ENCODE data around the gene PTCRA.
"Not testable (repeated sequence)": the region's sequence is repeated elsewhere in the genome, so short reads cannot be mapped to it uniquely, and the experiment has no call there.

The PTCRA gene

GRCh38 chr6:42915732-42916131 lies at the start of gene PTCRA:
TSS of gene PTCRA (plus strand) at chr6:42916053. CDS start at chr6:42916070, 17 bp downstream.
- DNase-seq = no peak

- no peak for DNase-seq
Observed at GRCh38 chr6:42870145-42870936, 45.5 kb upstream of the PTCRA start.

- no peak for DNase-seq
Observed at GRCh38 chr6:42871711-42872110, 44.1 kb upstream of the PTCRA start.

DNA sequence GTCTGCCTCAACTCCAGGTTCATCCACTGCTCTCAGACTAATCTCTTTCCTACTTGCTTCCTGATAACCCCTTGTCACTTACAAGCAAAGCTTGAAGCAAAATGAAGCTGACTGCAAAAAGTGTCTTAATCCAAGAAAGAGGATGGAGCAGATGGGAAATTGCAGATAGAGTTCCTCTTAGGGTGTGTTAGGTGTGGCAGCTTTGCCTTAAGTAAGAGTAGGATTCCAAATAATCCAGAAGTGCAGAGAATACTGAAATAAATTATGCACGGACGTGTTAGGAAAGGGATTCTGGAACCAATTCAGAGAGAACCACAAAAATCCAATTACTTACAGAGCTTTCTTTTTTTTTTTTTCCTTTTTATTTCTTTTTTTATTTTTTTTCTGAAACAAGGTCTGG lies 42.5 kb upstream of the PTCRA start:
- no peak for DNase-seq

GRCh38 chr6:42877695-42878094 lies 38.2 kb upstream of the PTCRA start:
- no peak for DNase-seq

DNA sequence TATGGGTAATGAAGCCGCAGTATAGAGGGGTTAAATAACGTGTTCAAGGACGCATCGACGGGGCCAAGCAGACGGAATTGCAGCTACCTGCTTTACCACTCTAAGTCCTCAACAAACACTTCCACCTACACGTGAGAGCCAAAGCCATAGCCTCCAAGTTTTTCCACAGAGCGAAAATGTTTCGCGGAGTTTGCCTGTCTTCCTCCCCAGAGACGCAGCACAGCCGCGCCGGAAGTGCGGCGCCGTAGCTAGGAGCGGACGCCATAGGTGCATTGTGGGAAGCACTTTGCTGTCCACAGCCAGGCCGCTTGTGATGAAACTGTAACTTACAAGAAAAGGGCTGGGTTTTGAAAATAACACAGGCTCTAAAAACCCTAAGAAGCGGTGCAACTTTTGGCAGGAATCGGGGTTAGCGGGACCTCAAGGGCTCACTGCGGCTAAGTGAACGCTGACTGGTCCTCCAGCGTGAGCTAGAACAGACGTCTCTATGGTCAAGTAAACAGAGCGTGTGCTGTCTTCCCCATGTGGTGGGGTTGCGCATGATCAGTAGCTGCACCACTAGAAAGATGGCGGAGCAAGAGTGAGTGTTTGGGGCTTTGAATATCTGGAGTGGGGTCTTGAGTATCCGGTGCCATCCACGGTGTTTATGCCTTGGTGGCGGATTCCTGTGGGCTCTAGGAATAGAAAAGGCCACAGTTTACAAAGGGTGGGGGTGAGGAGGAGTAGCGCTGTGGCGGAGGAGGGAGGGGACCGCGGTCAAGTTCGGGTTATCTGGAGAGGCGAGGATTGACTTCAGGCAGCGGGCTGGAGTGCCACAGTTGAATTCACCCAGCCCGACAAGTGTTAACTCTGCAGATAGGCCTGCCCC lies 36.2 kb upstream of the PTCRA start, which contains the start of gene RPL7L1:
TSS of gene RPL7L1 (plus strand) at position 245 of the 868 bp plus-strand sequence. CDS start at position 540, 295 bp downstream.
- DNase-seq = peak; percentile 91

- DNase-seq = not testable (repeated sequence)
Observed at GRCh38 chr6:42880240-42880817, 35.5 kb upstream of the PTCRA start.

GRCh38 chr6:42880871-42881270 lies 35.0 kb upstream of the PTCRA start:
- peak; percentile 18 for DNase-seq

DNA sequence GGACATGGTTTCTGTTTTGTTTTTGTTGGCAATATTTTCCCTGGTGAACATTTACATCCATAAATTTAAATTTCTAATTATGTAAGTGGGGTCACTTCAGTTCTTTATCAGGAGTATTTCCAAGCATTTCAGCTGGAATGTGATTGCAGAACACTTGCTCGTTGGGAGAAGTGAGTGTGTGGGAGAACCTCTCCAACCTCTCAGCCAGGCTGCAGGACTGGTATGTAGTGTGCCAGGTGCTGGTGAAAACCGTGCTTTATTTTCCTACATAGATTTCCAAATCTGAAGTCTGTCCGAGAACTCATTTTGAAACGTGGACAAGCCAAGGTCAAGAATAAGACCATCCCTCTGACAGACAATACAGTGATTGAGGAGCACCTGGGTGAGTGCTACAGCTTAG lies 30.2 kb upstream of the PTCRA start:
- DNase-seq = no peak

DNA sequence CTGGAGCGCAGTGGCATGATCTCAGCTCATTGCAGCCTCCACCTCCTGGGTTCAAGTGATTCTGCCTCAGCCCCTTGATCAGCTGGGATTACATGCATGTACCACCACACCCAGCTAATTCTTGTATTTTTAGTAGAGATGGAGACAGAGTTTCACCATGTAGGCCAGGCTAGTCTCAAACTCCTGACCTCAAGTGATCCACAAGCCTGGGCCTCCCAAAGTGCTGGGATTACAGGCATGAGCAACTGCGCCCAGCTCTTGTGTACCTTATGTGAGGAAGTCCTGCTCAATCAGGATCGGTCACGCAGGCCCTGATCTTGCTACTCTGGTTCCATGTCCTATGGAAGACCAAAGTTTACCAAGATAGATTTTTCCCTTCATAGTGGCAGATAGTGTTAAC lies 27.7 kb upstream of the PTCRA start:
- DNase-seq = not testable (repeated sequence)

- peak; percentile 26 for DNase-seq
Observed at GRCh38 chr6:42889815-42890214, 26.0 kb upstream of the PTCRA start.

- peak; percentile 96 for DNase-seq
Observed at GRCh38 chr6:42890311-42891198, 25.3 kb upstream of the PTCRA start.

DNA sequence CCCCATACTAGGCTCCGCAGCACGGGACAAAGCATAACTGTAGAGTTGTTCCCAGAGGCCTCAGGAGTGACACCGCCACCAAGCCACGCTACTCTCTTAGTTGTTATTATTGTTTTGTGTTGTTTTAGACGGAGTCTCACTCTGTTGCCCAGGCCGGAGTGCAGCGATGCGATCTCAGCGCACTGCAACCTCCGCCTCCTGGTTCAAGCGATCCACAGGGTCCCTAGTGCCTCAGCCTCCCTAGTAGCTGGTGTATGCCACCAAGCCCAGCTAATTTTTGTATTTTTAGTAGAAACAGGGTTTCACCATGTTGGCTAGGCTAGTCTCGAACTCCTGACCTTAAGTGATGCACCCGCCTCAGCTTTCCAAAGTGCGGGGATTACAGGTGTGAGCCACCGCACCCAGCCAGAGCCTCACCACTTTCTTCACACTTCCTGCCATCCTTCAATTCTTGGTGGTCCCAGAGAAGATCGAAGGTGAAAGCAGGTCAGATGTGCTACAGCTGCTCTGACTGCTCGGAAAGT lies 24.6 kb upstream of the PTCRA start:
- no peak for DNase-seq

GRCh38 chr6:42894041-42894828 lies 21.6 kb upstream of the PTCRA start:
- not testable (repeated sequence) for DNase-seq

DNA sequence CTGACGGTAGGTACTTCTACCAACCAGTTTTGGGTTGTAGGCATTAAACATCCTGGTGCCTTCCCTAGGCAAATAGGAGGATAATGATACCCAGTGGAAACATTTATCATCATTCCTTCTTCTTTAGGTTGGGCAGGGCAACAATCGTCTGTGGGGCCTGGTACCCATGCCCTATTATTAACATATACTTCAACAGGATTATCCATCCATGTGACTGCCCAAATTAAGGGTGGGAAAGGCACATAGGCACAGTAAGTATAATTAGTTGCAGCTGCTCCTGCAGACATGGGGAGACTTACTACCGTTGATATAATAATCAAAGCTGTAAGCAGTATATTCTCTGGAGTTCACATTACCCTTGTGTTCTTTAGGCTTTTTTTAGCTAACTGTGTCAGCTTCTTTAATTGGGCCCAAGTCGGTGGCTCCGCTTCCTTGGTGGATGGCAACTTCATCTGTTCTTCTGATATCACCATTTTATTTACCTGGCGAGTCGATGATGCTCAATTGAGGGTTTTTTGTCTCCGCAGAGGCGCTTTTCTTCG lies 19.6 kb upstream of the PTCRA start:
- DNase-seq = no peak

GRCh38 chr6:42898891-42899361 lies 16.9 kb upstream of the PTCRA start:
- peak; percentile 73 for DNase-seq

DNA sequence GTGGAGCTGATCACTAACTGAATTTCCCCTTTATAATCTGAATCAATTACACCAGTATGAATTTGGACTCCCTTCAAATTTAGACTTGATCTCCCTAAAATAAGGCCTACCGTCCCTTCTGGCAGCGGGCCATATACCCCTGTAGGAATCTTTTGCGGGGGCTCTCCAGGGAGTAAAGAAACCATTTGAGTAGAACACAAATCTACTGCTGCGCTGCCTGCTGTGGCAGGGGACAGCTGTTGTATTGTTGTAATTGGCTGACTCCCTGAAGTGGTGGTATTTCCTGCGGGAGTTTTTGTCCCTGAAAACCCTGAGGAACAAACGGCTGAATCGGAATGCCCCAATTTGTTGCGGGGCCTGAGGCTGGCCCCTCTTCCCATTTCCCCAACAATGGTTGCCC lies 16.0 kb upstream of the PTCRA start:
- no peak for DNase-seq

DNA sequence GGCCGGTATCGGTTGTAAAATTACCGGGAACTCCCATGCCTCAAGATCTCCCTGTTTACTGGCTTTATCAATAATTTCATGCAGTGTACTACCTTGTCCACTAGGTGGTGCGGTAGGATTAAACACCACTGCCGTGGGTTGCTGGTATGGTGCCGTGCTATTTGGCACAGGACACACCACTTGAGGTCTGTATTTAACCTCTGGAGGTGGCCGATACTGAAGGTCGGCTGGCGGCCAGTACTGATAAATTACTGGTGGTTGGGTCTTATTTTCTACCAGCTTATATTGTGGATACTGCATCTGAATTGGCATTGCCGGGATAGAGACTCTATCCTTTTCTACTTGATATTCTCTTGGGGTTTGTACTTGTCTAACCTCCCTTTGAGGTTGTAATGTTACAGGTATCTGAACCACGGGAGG lies 14.3 kb upstream of the PTCRA start:
- peak; percentile 86 for DNase-seq

GRCh38 chr6:42902429-42903263 lies 13.2 kb upstream of the PTCRA start:
- DNase-seq = not testable (repeated sequence)

DNA sequence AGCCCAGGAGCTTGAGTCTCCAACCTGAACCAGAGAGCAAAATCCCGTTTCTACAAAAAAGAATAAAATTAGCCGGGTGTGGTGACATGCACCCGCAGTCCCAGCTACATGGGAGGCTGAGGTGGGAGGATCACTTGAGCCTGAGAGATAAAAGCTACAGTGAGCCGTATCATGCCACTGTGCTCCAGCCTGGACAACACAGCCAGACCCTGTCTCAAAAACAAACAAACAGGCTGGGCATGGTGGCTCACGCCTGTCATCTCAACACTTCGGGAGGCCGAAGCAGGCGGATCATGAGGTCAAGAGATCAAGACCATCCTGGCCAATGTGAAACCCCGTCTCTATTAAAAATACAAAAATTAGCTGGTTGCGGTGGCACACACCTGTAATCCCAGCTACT lies 11.4 kb upstream of the PTCRA start:
- no peak for DNase-seq
